H9 (cell line): ENCODE data around the gene WDR64. TPM values are rescaled to one million over a fixed set of nuclear protein-coding genes. Genes with fewer than 3 reads are reported as not detected.

ENCODE experiments used
- DNase-seq: peaks from one replicate; pipeline ENCODE4 v3.0.0-alpha.2; 2017
- H2AFZ ChIP-seq: one replicate; pipeline ENCODE4 v1.6.1; 2013; ENCODE audit warnings: mild to moderate bottlenecking, low read length, control low read depth, moderate library complexity
- H2AK5ac ChIP-seq: 2 replicates; pipeline ENCODE4 v1.6.1; 2013; ENCODE audit warnings: low read length, control low read depth, mixed read lengths; ENCODE audit not compliant: insufficient read length
- H2BK120ac ChIP-seq: one replicate; pipeline ENCODE4 v1.6.1; 2013; ENCODE audit warnings: low read depth, mild to moderate bottlenecking, low read length, control low read depth, inconsistent platforms; ENCODE audit not compliant: poor library complexity, severe bottlenecking
- H2BK12ac ChIP-seq: 2 replicates; pipeline ENCODE4 v1.6.1; 2013; ENCODE audit warnings: low read length, control low read depth, mixed read lengths, low read depth; ENCODE audit not compliant: insufficient read length
- H2BK15ac ChIP-seq: 2 replicates; pipeline ENCODE4 v1.6.1; 2013; ENCODE audit warnings: low read depth, low read length, control low read depth
- H2BK20ac ChIP-seq: one replicate; pipeline ENCODE4 v1.6.1; 2013; ENCODE audit warnings: low read depth, mild to moderate bottlenecking, low read length, control low read depth, inconsistent platforms; ENCODE audit not compliant: poor library complexity, severe bottlenecking
- H2BK5ac ChIP-seq: 2 replicates; pipeline ENCODE4 v1.6.1; 2013; ENCODE audit warnings: low read length, control low read depth, mixed read lengths; ENCODE audit not compliant: insufficient read length
- H3K14ac ChIP-seq: 2 replicates; pipeline ENCODE4 v1.6.1; 2013; ENCODE audit warnings: low read length, control low read depth; ENCODE audit not compliant: insufficient read depth
- H3K18ac ChIP-seq: 2 replicates; pipeline ENCODE4 v1.6.1; 2013; ENCODE audit warnings: low read depth, mild to moderate bottlenecking, mixed read lengths, low read length, control low read depth; ENCODE audit not compliant: insufficient read length
- H3K23ac ChIP-seq: 2 replicates; pipeline ENCODE4 v1.6.1; 2013; ENCODE audit warnings: low read length, control low read depth, mixed read lengths, low read depth; ENCODE audit not compliant: insufficient read length
- H3K23me2 ChIP-seq: 2 replicates; pipeline ENCODE4 v1.6.1; 2013; ENCODE audit warnings: low read depth, mild to moderate bottlenecking, mixed read lengths, low read length, control low read depth; ENCODE audit not compliant: insufficient read length, poor library complexity, severe bottlenecking
- H3K27ac ChIP-seq: 2 replicates; pipeline ENCODE4 v1.5.1; 2013; ENCODE audit warnings: low read length, control low read depth, mixed read lengths, low read depth; ENCODE audit not compliant: insufficient read length
- H3K27me3 ChIP-seq: 2 replicates; pipeline ENCODE4 v1.6.1; 2013; ENCODE audit warnings: low read length, control low read depth, inconsistent platforms; ENCODE audit not compliant: insufficient read depth
- H3K4ac ChIP-seq: 2 replicates; pipeline ENCODE4 v1.6.1; 2013; ENCODE audit warnings: low read depth, mild to moderate bottlenecking, control low read depth, inconsistent platforms, low read length, moderate library complexity
- H3K4me1 ChIP-seq: 2 replicates; pipeline ENCODE4 v1.6.1; 2013; ENCODE audit warnings: low read length, control low read depth, inconsistent platforms; ENCODE audit not compliant: insufficient read depth
- H3K4me2 ChIP-seq: 2 replicates; pipeline ENCODE4 v1.6.1; 2013; ENCODE audit warnings: low read length, control low read depth, mixed read lengths; ENCODE audit not compliant: insufficient read length, insufficient read depth
- H3K56ac ChIP-seq: 2 replicates; pipeline ENCODE4 v1.6.1; 2013; ENCODE audit warnings: low read depth, mild to moderate bottlenecking, mixed read lengths, low read length, control low read depth; ENCODE audit not compliant: insufficient read length
- H3K79me1 ChIP-seq: 2 replicates; pipeline ENCODE4 v1.6.1; 2013; ENCODE audit warnings: low read depth, mild to moderate bottlenecking, moderate library complexity, low read length, control low read depth, inconsistent platforms; ENCODE audit not compliant: insufficient read depth, poor library complexity, severe bottlenecking
- H3K79me2 ChIP-seq: 2 replicates; pipeline ENCODE4 v1.6.1; 2013; ENCODE audit warnings: low read length, control low read depth, inconsistent platforms; ENCODE audit not compliant: insufficient read depth
- H3K9ac ChIP-seq: 2 replicates; pipeline ENCODE4 v1.6.1; 2013; ENCODE audit warnings: low read length, control low read depth, mixed read lengths; ENCODE audit not compliant: insufficient read length; ENCODE audit errors: extremely low read depth
- H3K9me3 ChIP-seq: one replicate; pipeline ENCODE4 v1.6.1; 2013; ENCODE audit warnings: low read depth, low read length, inconsistent platforms; ENCODE audit not compliant: control insufficient read depth
- H3T11ph ChIP-seq: one replicate; pipeline ENCODE4 v1.6.1; 2013; ENCODE audit warnings: mild to moderate bottlenecking, low read length, control low read depth, inconsistent platforms
- H4K20me1 ChIP-seq: one replicate; pipeline ENCODE4 v1.6.1; 2013; ENCODE audit not compliant: control insufficient read depth, insufficient read length, insufficient read depth
- H4K5ac ChIP-seq: 2 replicates; pipeline ENCODE4 v1.6.1; 2013; ENCODE audit warnings: low read depth, mild to moderate bottlenecking, mixed read lengths, low read length, control low read depth; ENCODE audit not compliant: insufficient read length
- H4K8ac ChIP-seq: replicated peaks from 2 replicates; pipeline ENCODE4 v1.6.1; 2013; ENCODE audit warnings: low read length, control low read depth, mixed read lengths, low read depth; ENCODE audit not compliant: insufficient read length
- H4K91ac ChIP-seq: 2 replicates; pipeline ENCODE4 v1.6.1; 2013; ENCODE audit warnings: low read depth, mild to moderate bottlenecking, moderate library complexity, mixed read lengths, low read length, control low read depth; ENCODE audit not compliant: insufficient read length
- H3K27ac Mint-ChIP-seq, 3 experiments: 2 replicates in 2 of 3; 3 replicates in 1 of 3; pipeline ENCODE4 v1.8.0; 2020 to 2021; ENCODE audit warnings: mixed read lengths in 3 of 3, mild to moderate bottlenecking in 1 of 3, moderate library complexity in 1 of 3
- H3K27me3 Mint-ChIP-seq: 2 replicates; pipeline ENCODE4 v1.8.0; 2021; ENCODE audit warnings: low read depth, mild to moderate bottlenecking, moderate library complexity, mixed read lengths
- H3K36me3 Mint-ChIP-seq, 3 experiments: 2 replicates in 2 of 3; 3 replicates in 1 of 3; pipeline ENCODE4 v1.8.0; 2020 to 2021; ENCODE audit warnings: low read depth in 3 of 3, mixed read lengths in 3 of 3; ENCODE audit not compliant: insufficient read depth in 1 of 3
- H3K4me1 Mint-ChIP-seq, 2 experiments: 2 replicates each; pipeline ENCODE4 v1.8.0; 2020; ENCODE audit warnings: mixed read lengths in 2 of 2
- H3K4me3 Mint-ChIP-seq, 2 experiments: 2 replicates in 1 of 2; 3 replicates in 1 of 2; pipeline ENCODE4 v1.8.0; 2020 to 2021; ENCODE audit warnings: mild to moderate bottlenecking in 2 of 2, mixed read lengths in 2 of 2, moderate library complexity in 1 of 2
- H3K9me3 Mint-ChIP-seq, 2 experiments: 2 replicates in 1 of 2; 3 replicates in 1 of 2; pipeline ENCODE4 v1.8.0; 2020; ENCODE audit warnings: mild to moderate bottlenecking in 2 of 2, mixed read lengths in 2 of 2, moderate library complexity in 1 of 2
- WGBS: extraction: QIAGEN DNeasy Blood & Tissue Kit; methylation state at CpG from one replicate; pipeline ENCODE4 v1.1.7; 2013; ENCODE audit warnings: missing lambda C conversion rate, low lambda C conversion rate, mixed read lengths; ENCODE audit not compliant: insufficient read length; ENCODE audit errors: extremely low coverage; 5-methylcytosine and 5-hydroxymethylcytosine counted together
- total RNA-seq: library from RNA; stranded (reverse); gene quantifications from 2 replicates; pipeline ENCODE4 v1.2.1, GENCODE V29; 2021
- TF ChIP-seq, protein P1 (sequence below): fragments of 200-600 bp; sonication (generic); conservative IDR thresholded peaks from 3 replicates; pipeline ENCODE4 v1.8.0; 2021; ENCODE audit warnings: antibody characterized with exemption, mild to moderate bottlenecking

WDR64 gene
- total RNA-seq, 1 experiment from 2014 or later, result not detected

DNA sequence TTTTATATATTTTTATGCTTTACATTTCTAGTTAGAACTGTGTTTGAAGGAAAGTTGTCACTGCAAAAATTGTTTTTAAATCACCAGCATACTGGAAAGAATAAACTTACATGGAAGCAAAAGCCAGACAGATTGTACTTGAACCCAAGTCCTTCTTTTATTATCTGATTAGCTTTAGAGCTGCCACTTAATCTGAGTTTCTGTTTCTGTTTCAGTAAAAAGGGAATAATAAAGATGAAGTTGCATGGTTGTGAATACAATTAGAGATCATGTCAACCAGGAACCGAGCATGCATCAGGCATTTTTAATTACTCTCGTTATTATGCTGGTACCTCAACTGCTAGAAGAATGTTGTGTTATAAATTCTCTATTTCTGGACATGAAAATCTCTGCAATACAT is 119.0 kb downstream of the WDR64 start:
- Mint-ChIP-seq H3K27me3 (no peaks in the 10 kb centered on the region), H3K36me3 (no peaks in the 10 kb centered on the region), H3K4me3 (no peak overlapping the region), H3K27ac (no peak overlapping the region), H3K4me1 (peaks cover 4 to 6% of the 10 kb centered on the region in 2 experiments), H3K9me3 (no peaks in the 10 kb centered on the region)
- no peaks in the 10 kb centered on the region for H3K4me1 ChIP-seq
- no peak overlapping the region for H2BK15ac ChIP-seq
- H2AK5ac ChIP-seq, result no peak overlapping the region
- no peak overlapping the region for H3K14ac ChIP-seq
- no peak overlapping the region for H4K8ac ChIP-seq
- no peak overlapping the region for H3K56ac ChIP-seq
- no peak for DNase-seq
- no peak overlapping the region for H2BK120ac ChIP-seq
- H3K23ac ChIP-seq, result no peak overlapping the region
- no peak overlapping the region for H2AFZ ChIP-seq
- no peak overlapping the region for H2BK20ac ChIP-seq
- H3K18ac ChIP-seq, result no peak overlapping the region
- H3K4me2 ChIP-seq, result no peak overlapping the region
- H3K23me2 ChIP-seq, result no peaks in the 10 kb centered on the region
- no peaks in the 10 kb centered on the region for H4K20me1 ChIP-seq
- H2BK5ac ChIP-seq, result no peak overlapping the region
- H3K79me2 ChIP-seq, result no peaks in the 10 kb centered on the region
- H3K79me1 ChIP-seq, result no peaks in the 10 kb centered on the region
- no peak overlapping the region for H3K4ac ChIP-seq
- no peak overlapping the region for H3T11ph ChIP-seq
- H4K91ac ChIP-seq, result no peak overlapping the region
- no peak overlapping the region for H3K9ac ChIP-seq
- H4K5ac ChIP-seq, result no peak overlapping the region
- TF ChIP-seq, protein P1, sequence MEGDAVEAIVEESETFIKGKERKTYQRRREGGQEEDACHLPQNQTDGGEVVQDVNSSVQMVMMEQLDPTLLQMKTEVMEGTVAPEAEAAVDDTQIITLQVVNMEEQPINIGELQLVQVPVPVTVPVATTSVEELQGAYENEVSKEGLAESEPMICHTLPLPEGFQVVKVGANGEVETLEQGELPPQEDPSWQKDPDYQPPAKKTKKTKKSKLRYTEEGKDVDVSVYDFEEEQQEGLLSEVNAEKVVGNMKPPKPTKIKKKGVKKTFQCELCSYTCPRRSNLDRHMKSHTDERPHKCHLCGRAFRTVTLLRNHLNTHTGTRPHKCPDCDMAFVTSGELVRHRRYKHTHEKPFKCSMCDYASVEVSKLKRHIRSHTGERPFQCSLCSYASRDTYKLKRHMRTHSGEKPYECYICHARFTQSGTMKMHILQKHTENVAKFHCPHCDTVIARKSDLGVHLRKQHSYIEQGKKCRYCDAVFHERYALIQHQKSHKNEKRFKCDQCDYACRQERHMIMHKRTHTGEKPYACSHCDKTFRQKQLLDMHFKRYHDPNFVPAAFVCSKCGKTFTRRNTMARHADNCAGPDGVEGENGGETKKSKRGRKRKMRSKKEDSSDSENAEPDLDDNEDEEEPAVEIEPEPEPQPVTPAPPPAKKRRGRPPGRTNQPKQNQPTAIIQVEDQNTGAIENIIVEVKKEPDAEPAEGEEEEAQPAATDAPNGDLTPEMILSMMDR, result no peak
- no CpG with 5 or more reads among the region's 2 CpGs for WGBS
- no peak overlapping the region for H2BK12ac ChIP-seq
- H3K9me3 ChIP-seq, result no peaks in the 10 kb centered on the region
- H3K27ac ChIP-seq, result no peak overlapping the region
- no peaks in the 10 kb centered on the region for H3K27me3 ChIP-seq
